ENCODE data around the gene FAM9B. TPM values are rescaled to one million over a fixed set of nuclear protein-coding genes. Genes with fewer than 3 reads are reported as not detected.

FAM9B gene
- 0.05 TPM for polyA plus RNA-seq (2013)

GRCh38 chrX:9033989-9034388, at the start of gene FAM9B:
FAM9B (minus strand) TSS chrX:9034127; CDS start chrX:9032986, 1,141 bp downstream.
- Histone ChIP-seq H3K9me3 (ENCODE audit: control extremely low read depth in 1 of 5, control insufficient read depth in 4 of 5, insufficient read depth in 2 of 5, low read depth in 1 of 5, low read length in 4 of 5) (no peaks in the 10 kb centered on the region), H3K36me3 (ENCODE audit: control insufficient read depth in 4 of 4, insufficient read depth in 4 of 4, low read length in 3 of 4) (no peaks in the 10 kb centered on the region), H3K4me1 (ENCODE audit: control extremely low read depth in 1 of 4, control insufficient read depth in 4 of 4, insufficient read depth in 4 of 4, low read length in 3 of 4) (no peaks in the 10 kb centered on the region), H3K27me3 (replicated peaks in 2 of 5; ENCODE audit: control insufficient read depth in 4 of 5, insufficient read depth in 5 of 5, low read length in 4 of 5) (no peaks in the 10 kb centered on the region), H3K4me3 (ENCODE audit: control insufficient read depth in 1 of 7, extremely low read depth in 1 of 7, insufficient read depth in 4 of 7, low read depth in 2 of 7, low read length in 6 of 7) (no peak within 1 kb of the TSS), H3K27ac (ENCODE audit: insufficient read depth in 1 of 2, low read depth in 1 of 2, low read length in 2 of 2, poor library complexity in 1 of 2, severe bottlenecking in 2 of 2) (no peak within 1 kb of the TSS)
- DNase-seq = no peak
- POLR2A ChIA-PET = no interaction called here
- WGBS (ENCODE audit: insufficient coverage) = 94% methylated on average over 11 of the region's 11 CpGs
- CTCF ChIA-PET = no interaction called here

- Histone ChIP-seq H3K27me3 (replicated peaks in 2 of 5; ENCODE audit: control insufficient read depth in 4 of 5, insufficient read depth in 5 of 5, low read length in 4 of 5) (peaks cover 0 to 2% (median 0%) of the 10 kb centered on the region in 5 experiments), H3K9me3 (ENCODE audit: control extremely low read depth in 1 of 5, control insufficient read depth in 4 of 5, insufficient read depth in 2 of 5, low read depth in 1 of 5, low read length in 4 of 5) (no peaks in the 10 kb centered on the region), H3K27ac (ENCODE audit: insufficient read depth in 1 of 2, low read depth in 1 of 2, low read length in 2 of 2, poor library complexity in 1 of 2, severe bottlenecking in 2 of 2) (no peak overlapping the region), H3K36me3 (ENCODE audit: control insufficient read depth in 4 of 4, insufficient read depth in 4 of 4, low read length in 3 of 4) (no peaks in the 10 kb centered on the region), H3K4me3 (ENCODE audit: control insufficient read depth in 1 of 7, extremely low read depth in 1 of 7, insufficient read depth in 4 of 7, low read depth in 2 of 7, low read length in 6 of 7) (no peak overlapping the region), H3K4me1 (ENCODE audit: control extremely low read depth in 1 of 4, control insufficient read depth in 4 of 4, insufficient read depth in 4 of 4, low read length in 3 of 4) (no peaks in the 10 kb centered on the region)
- DNase-seq = no peak
- ChIA-PET CTCF (no interaction called here), POLR2A (no interaction called here)
- WGBS (ENCODE audit: insufficient coverage) = 96% methylated on average over 2 of the region's 2 CpGs
Observed at GRCh38 chrX:9081271-9081670, 47.3 kb upstream of the FAM9B start.

GRCh38 chrX:9074326-9074725, 40.4 kb upstream of the FAM9B start:
- 21% methylated on average over 4 of the region's 5 CpGs for WGBS (ENCODE audit: insufficient coverage)
- Histone ChIP-seq H3K4me3 (ENCODE audit: control insufficient read depth in 1 of 7, extremely low read depth in 1 of 7, insufficient read depth in 4 of 7, low read depth in 2 of 7, low read length in 6 of 7) (no peak overlapping the region), H3K4me1 (ENCODE audit: control extremely low read depth in 1 of 4, control insufficient read depth in 4 of 4, insufficient read depth in 4 of 4, low read length in 3 of 4) (no peaks in the 10 kb centered on the region), H3K36me3 (ENCODE audit: control insufficient read depth in 4 of 4, insufficient read depth in 4 of 4, low read length in 3 of 4) (no peaks in the 10 kb centered on the region), H3K9me3 (ENCODE audit: control extremely low read depth in 1 of 5, control insufficient read depth in 4 of 5, insufficient read depth in 2 of 5, low read depth in 1 of 5, low read length in 4 of 5) (no peaks in the 10 kb centered on the region), H3K27me3 (replicated peaks in 2 of 5; ENCODE audit: control insufficient read depth in 4 of 5, insufficient read depth in 5 of 5, low read length in 4 of 5) (peaks cover 0 to 4% (median 0%) of the 10 kb centered on the region in 5 experiments), H3K27ac (ENCODE audit: insufficient read depth in 1 of 2, low read depth in 1 of 2, low read length in 2 of 2, poor library complexity in 1 of 2, severe bottlenecking in 2 of 2) (no peak overlapping the region)
- ChIA-PET CTCF (no interaction called here), POLR2A (no interaction called here)
- peak; percentile 14 to 67 (median 60) for DNase-seq

GRCh38 chrX:9072281-9072680, 38.4 kb upstream of the FAM9B start:
- DNase-seq = no peak
- H3K4me3 ChIP-seq (ENCODE audit: control insufficient read depth in 1 of 7, extremely low read depth in 1 of 7, insufficient read depth in 4 of 7, low read depth in 2 of 7, low read length in 6 of 7) = no peak overlapping the region
- H3K36me3 ChIP-seq (ENCODE audit: control insufficient read depth in 4 of 4, insufficient read depth in 4 of 4, low read length in 3 of 4) = no peaks in the 10 kb centered on the region
- 90% methylated on average over 1 of the region's 5 CpGs for WGBS (ENCODE audit: insufficient coverage)
- no peaks in the 10 kb centered on the region for H3K4me1 ChIP-seq (ENCODE audit: control extremely low read depth in 1 of 4, control insufficient read depth in 4 of 4, insufficient read depth in 4 of 4, low read length in 3 of 4)
- CTCF ChIA-PET = no interaction called here
- no peaks in the 10 kb centered on the region for H3K9me3 ChIP-seq (ENCODE audit: control extremely low read depth in 1 of 5, control insufficient read depth in 4 of 5, insufficient read depth in 2 of 5, low read depth in 1 of 5, low read length in 4 of 5)
- H3K27ac ChIP-seq (ENCODE audit: insufficient read depth in 1 of 2, low read depth in 1 of 2, low read length in 2 of 2, poor library complexity in 1 of 2, severe bottlenecking in 2 of 2) = no peak overlapping the region
- POLR2A ChIA-PET = no interaction called here
- peaks cover 0 to 9% (median 0%) of the 10 kb centered on the region in 5 experiments for H3K27me3 ChIP-seq (replicated peaks in 2 of 5; ENCODE audit: control insufficient read depth in 4 of 5, insufficient read depth in 5 of 5, low read length in 4 of 5)

- no peaks in the 10 kb centered on the region for H3K4me1 ChIP-seq (ENCODE audit: control extremely low read depth in 1 of 4, control insufficient read depth in 4 of 4, insufficient read depth in 4 of 4, low read length in 3 of 4)
- 96% methylated on average over 4 of the region's 4 CpGs for WGBS (ENCODE audit: insufficient coverage)
- H3K27ac ChIP-seq (ENCODE audit: insufficient read depth in 1 of 2, low read depth in 1 of 2, low read length in 2 of 2, poor library complexity in 1 of 2, severe bottlenecking in 2 of 2) = no peak overlapping the region
- POLR2A ChIA-PET = no interaction called here
- no peaks in the 10 kb centered on the region for H3K9me3 ChIP-seq (ENCODE audit: control extremely low read depth in 1 of 5, control insufficient read depth in 4 of 5, insufficient read depth in 2 of 5, low read depth in 1 of 5, low read length in 4 of 5)
- H3K4me3 ChIP-seq (ENCODE audit: control insufficient read depth in 1 of 7, extremely low read depth in 1 of 7, insufficient read depth in 4 of 7, low read depth in 2 of 7, low read length in 6 of 7) = no peak overlapping the region
- peaks cover 0 to 9% (median 0%) of the 10 kb centered on the region in 5 experiments for H3K27me3 ChIP-seq (replicated peaks in 2 of 5; ENCODE audit: control insufficient read depth in 4 of 5, insufficient read depth in 5 of 5, low read length in 4 of 5)
- no peak for DNase-seq
- H3K36me3 ChIP-seq (ENCODE audit: control insufficient read depth in 4 of 4, insufficient read depth in 4 of 4, low read length in 3 of 4) = no peaks in the 10 kb centered on the region
- CTCF ChIA-PET = no interaction called here
Observed at GRCh38 chrX:9071031-9071650, 37.2 kb upstream of the FAM9B start.

DNA sequence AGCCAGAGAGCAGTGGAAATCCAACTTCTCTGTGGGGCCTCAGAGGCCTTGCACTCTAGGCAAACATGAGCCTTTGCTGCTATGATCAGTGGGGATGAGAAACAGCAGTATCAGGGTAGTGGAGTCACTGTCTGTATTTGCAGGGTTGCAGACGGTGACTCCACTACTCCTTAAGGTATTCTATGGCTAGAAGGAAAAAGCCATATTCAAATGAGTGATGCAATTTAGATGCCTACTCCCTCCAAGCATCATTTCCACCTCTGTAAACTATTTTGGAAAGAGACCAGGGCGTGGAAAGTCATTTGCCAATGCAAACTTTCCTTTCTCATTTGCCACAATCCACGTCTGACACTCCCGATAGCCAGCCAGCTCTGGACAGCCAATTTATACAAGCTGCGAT, 35.6 kb upstream of the FAM9B start:
- Histone ChIP-seq H3K4me3 (ENCODE audit: control insufficient read depth in 1 of 7, extremely low read depth in 1 of 7, insufficient read depth in 4 of 7, low read depth in 2 of 7, low read length in 6 of 7) (no peak overlapping the region), H3K4me1 (ENCODE audit: control extremely low read depth in 1 of 4, control insufficient read depth in 4 of 4, insufficient read depth in 4 of 4, low read length in 3 of 4) (no peaks in the 10 kb centered on the region), H3K27me3 (replicated peaks in 2 of 5; ENCODE audit: control insufficient read depth in 4 of 5, insufficient read depth in 5 of 5, low read length in 4 of 5) (peaks cover 0 to 5% (median 0%) of the 10 kb centered on the region in 5 experiments), H3K27ac (ENCODE audit: insufficient read depth in 1 of 2, low read depth in 1 of 2, low read length in 2 of 2, poor library complexity in 1 of 2, severe bottlenecking in 2 of 2) (no peak overlapping the region), H3K36me3 (ENCODE audit: control insufficient read depth in 4 of 4, insufficient read depth in 4 of 4, low read length in 3 of 4) (no peaks in the 10 kb centered on the region), H3K9me3 (ENCODE audit: control extremely low read depth in 1 of 5, control insufficient read depth in 4 of 5, insufficient read depth in 2 of 5, low read depth in 1 of 5, low read length in 4 of 5) (no peaks in the 10 kb centered on the region)
- DNase-seq = no peak
- ChIA-PET POLR2A (no interaction called here), CTCF (no interaction called here)
- 94% methylated on average over 4 of the region's 5 CpGs for WGBS (ENCODE audit: insufficient coverage)

GRCh38 chrX:9064694-9065093, 30.8 kb upstream of the FAM9B start:
- Histone ChIP-seq H3K27ac (ENCODE audit: insufficient read depth in 1 of 2, low read depth in 1 of 2, low read length in 2 of 2, poor library complexity in 1 of 2, severe bottlenecking in 2 of 2) (no peak overlapping the region), H3K27me3 (replicated peaks in 2 of 5; ENCODE audit: control insufficient read depth in 4 of 5, insufficient read depth in 5 of 5, low read length in 4 of 5) (peaks cover 0 to 9% (median 0%) of the 10 kb centered on the region in 5 experiments), H3K4me1 (ENCODE audit: control extremely low read depth in 1 of 4, control insufficient read depth in 4 of 4, insufficient read depth in 4 of 4, low read length in 3 of 4) (no peaks in the 10 kb centered on the region), H3K36me3 (ENCODE audit: control insufficient read depth in 4 of 4, insufficient read depth in 4 of 4, low read length in 3 of 4) (no peaks in the 10 kb centered on the region), H3K9me3 (ENCODE audit: control extremely low read depth in 1 of 5, control insufficient read depth in 4 of 5, insufficient read depth in 2 of 5, low read depth in 1 of 5, low read length in 4 of 5) (no peaks in the 10 kb centered on the region), H3K4me3 (ENCODE audit: control insufficient read depth in 1 of 7, extremely low read depth in 1 of 7, insufficient read depth in 4 of 7, low read depth in 2 of 7, low read length in 6 of 7) (no peak overlapping the region)
- ChIA-PET CTCF (no interaction called here), POLR2A (interaction anchor here (0.6 kb wide), 1 partner anchor 37 kb away, joined by 3 read pairs; no protein-coding TSS in a partner anchor)
- no peak for DNase-seq

All from common myeloid progenitor, CD34-positive (primary cell).